Articular chondrocyte of knee joint (primary cell): ENCODE data around the gene LPAR2. TPM values are rescaled to one million over a fixed set of nuclear protein-coding genes. Genes with fewer than 3 reads are reported as not detected.

Experiments used
- total RNA-seq: library from RNA; depleted of rRNA; stranded (reverse); fragments of >200 nt; gene quantifications from 2 replicates; pipeline ENCODE4 v1.2.3, GENCODE V29; 2012

LPAR2 gene
- 0.78 and 1.5 TPM in 2 replicates for total RNA-seq

GRCh38 chr19:19627621-19628500 is at the start of gene LPAR2:
Gene LPAR2 (minus strand): TSS chr19:19628220. CDS start chr19:19627275, 945 bp downstream.

GRCh38 chr19:19668230-19669012 is 40.4 kb upstream of the LPAR2 start, which contains the start of gene ZNF101:
Gene ZNF101 (plus strand): TSS chr19:19668839. CDS start chr19:19668964, 125 bp downstream.

DNA sequence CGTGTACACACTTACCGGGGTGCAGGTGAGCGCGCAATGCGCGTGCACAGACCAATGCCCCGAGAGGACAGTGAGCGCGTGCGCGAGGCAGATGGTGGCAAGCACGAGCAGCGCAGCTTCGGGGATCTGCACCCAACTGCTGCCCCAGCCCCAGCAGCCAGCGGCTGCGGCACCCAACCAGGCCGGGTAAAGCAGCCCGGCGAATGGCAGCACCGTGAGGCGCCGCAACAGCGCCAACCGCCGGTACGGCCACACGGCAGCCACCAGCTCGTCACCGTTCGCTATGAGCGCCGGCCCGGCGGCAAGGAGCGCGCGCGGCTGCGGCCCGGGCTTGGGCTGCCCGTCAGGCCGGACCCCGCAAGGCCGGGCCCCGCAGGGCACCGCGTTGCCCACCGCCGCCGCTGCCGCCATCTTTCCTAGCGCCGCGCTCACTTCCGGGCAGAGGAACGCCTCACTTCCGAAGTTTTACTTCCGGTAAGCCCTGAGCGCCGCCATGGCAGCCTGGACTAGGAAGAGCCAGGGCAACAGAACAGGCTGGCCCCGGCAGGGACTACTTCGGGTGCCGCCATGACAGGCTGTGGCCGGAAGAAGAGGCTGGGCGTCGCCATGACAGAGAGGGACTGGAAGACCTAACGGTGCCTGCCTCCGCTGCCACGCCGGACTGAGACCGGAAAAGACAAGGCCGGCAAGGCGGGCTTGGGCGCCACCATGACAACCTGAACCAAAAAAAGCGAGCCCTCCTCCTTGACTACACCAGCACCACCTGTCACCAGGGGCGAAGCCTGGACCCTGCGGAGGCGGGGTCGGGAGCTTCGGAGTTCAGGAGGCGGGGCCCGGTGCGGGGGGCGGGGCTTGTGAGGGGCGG is 35.5 kb upstream of the LPAR2 start, which contains the start of gene ATP13A1:
Gene ATP13A1, minus strand, starts transcription at position 421 of the 865 bp plus-strand sequence. Its CDS starts 10 bp downstream, at position 411.

DNA sequence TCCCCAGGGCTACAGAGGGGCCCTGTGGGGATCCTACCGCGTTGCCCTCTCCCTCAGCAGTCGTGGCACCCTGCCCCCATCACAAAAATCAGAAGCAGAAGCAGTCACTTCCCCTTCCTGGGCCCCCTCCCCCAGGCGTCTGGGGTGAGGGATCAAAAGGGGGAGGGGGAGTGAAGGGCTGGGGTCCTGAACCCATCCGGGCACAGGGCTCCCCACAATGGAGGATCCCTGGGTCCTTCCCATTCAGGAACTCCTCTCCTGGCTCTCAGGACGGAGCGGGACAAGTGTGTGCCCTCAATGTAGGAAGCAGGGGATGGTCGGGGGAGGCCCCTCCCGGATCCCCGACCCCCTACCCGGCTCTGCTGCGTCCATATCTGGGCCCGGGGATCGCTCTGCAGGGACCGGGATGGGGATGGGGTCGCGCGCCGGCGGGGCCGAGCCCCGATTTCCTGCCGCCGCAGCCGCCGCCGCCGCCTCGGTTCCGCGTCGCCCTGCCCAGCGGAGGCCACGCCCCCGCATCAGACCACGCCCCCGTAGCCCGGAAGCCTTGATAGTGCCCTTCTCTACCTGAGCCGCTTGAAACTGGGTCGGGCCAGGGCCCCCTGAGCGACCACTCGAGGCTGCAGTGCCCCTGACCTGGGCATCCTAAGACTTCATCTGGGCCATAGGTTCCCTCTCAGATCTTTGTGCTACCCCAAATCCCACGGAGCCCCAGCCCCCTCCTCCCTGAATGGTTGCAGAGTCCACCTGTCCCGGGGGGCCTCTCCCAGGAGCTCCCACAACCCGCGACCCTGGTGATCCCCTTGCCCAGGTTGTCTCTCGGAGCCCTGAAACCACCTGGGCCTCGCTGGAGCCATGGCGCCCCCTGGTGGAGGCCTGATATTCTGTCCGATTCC is 15.4 kb upstream of the LPAR2 start, which contains the start of gene GMIP:
Gene GMIP, minus strand, starts transcription at position 500 of the 896 bp plus-strand sequence. Its CDS starts 128 bp downstream, at position 372.

DNA sequence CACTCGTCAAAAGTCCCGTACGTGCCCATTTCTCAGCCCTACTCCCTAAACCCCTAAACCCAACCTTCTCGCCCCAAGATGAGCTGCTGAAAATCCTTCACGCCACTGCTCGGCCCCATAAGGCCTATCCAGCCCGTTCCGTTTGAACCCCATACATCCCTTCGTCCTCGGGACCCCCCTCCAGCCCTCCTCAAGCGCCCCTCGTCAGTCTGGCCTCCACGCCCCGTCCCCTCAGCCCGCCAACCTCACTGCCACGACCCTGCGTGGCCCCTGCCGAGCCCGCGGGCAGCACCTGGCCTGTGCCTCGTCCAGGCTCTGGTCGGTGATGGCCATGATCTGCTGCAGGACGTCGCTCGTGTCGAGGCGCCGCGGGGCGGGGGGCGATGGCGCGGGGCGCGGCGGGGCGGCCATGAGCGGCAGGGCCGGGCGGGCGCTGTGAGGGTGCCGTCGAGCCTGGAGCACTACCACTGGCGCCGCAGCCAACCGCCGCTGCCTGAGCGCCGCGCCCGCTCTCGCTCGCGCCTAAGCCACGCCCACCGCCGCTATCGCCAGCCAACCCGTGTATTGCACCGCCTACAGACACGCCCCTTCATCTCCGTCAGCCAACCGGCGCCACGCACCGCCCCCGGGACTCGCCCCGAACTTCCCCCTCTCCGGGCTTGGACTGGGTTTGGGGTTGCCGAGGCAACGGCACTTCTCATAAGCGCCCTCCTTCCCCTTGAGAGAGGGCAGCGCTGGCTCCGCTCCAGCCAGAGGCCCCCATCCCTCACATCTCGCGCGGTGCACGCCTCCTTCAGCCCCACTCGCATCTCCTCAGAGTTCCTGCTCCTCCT is 9.6 kb downstream of the LPAR2 start, which contains the start of gene PBX4:
Gene PBX4, minus strand, starts transcription at position 469 of the 833 bp plus-strand sequence. Its CDS starts 58 bp downstream, at position 411.

Other genes starting within 250 kb of the LPAR2 start
- 39.9 and 51.1 TPM in 2 replicates for gene GATAD2A, start 222.5 kb downstream of the LPAR2 start, total RNA-seq
- gene TSSK6, start 112.7 kb downstream of the LPAR2 start, total RNA-seq, result 1.1 and 1.2 TPM in 2 replicates
- gene NDUFA13, start 112.0 kb downstream of the LPAR2 start, total RNA-seq, result 127 and 221 TPM in 2 replicates
- gene YJEFN3, start 99.3 kb downstream of the LPAR2 start, total RNA-seq, result 0.54 and 0.65 TPM in 2 replicates
- 0.65 and 0.91 TPM in 2 replicates for gene CILP2, start 90.0 kb downstream of the LPAR2 start, total RNA-seq
- gene PBX4, start 9.5 kb downstream of the LPAR2 start, total RNA-seq, result 1.6 and 2.6 TPM in 2 replicates
- 2.5 and 5.6 TPM in 2 replicates for gene GMIP, start 15.4 kb upstream of the LPAR2 start, total RNA-seq
- 32.0 and 33.2 TPM in 2 replicates for gene ATP13A1, start 35.5 kb upstream of the LPAR2 start, total RNA-seq
- 9.6 and 10.1 TPM in 2 replicates for gene ZNF101, start 40.6 kb upstream of the LPAR2 start, total RNA-seq
- 7.8 and 10.5 TPM in 2 replicates for gene ZNF14, start 104.9 kb upstream of the LPAR2 start, total RNA-seq
- 18.2 and 33.1 TPM in 2 replicates for gene ZNF506, start 193.5 kb upstream of the LPAR2 start, total RNA-seq
- 5.5 and 8.4 TPM in 2 replicates for gene ZNF253, start 237.7 kb upstream of the LPAR2 start, total RNA-seq